Measurements from ENCODE around the gene FIGN. TPM values are rescaled to one million over a fixed set of nuclear protein-coding genes. Genes with fewer than 3 reads are reported as not detected.

FIGN gene
- total and polyA plus RNA-seq, 2 of the 8 experiments (the other 6 are each of a cell fraction or from before 2014, with no cell fraction given), result 5.0 to 22.8 TPM

DNA sequence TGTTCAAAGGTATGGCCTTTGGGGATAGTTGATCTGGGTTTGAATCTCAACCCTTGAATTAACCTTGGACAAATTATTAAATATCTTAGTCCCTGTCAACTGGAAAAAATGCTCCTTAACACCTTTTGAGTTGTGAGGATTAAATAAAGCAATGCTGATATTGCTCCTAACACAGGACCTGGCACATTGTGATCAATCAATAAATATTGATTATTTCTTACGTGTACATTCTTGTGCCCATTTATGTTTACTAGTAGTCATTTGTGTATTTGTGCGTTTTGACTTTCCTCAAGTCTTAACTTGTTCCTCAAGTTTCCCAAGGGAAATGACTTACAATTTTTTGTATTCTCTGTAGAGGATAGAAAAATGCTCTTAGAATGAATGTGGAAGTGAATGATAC is 19.6 kb upstream of the FIGN start:
- ChIA-PET POLR2A (ENCODE audit: partially characterized antibody) (no interaction called here), CTCF (ENCODE audit: partially characterized antibody) (no interaction called here)
- H3K56ac ChIP-seq (replicated peaks; ENCODE audit: insufficient read length, low read depth, low read length), result no peak overlapping the region
- H3K4me3 ChIP-seq (ENCODE audit: extremely low read depth in 1 of 4, insufficient read depth in 2 of 4, low read depth in 3 of 4, low read length in 4 of 4), result no peak overlapping the region
- FAIRE-seq, result no peak
- no peaks in the 10 kb centered on the region for H3K79me1 ChIP-seq (ENCODE audit: low read depth, low read length)
- no peak overlapping the region for H3K14ac ChIP-seq (ENCODE audit: insufficient read length)
- no peak for DNase-seq (ENCODE audit: low read depth in 1 of 2, low spot score in 2 of 2)
- no peak overlapping the region for H4K8ac ChIP-seq (ENCODE audit: extremely low read depth, insufficient read depth, low read length)
- TF ChIP-seq SP1 (IDR thresholded peaks at IDR 0.05; ENCODE audit: low read depth, low read length), result no peak
- no peak for TF ChIP-seq BACH1 (IDR thresholded peaks at IDR 0.05; ENCODE audit: low read length)
- TF ChIP-seq TEAD4 (IDR thresholded peaks at IDR 0.05; ENCODE audit: low read depth, low read length), result no peak
- no peak for TF ChIP-seq POU5F1 (IDR thresholded peaks at IDR 0.05; ENCODE audit: low read depth, low read length)
- H3K4ac ChIP-seq (replicated peaks; ENCODE audit: insufficient read length, low read depth, low read length), result no peak overlapping the region
- H3K4me1 ChIP-seq (replicated peaks in 1 of 4; ENCODE audit: control insufficient read depth in 3 of 4, insufficient read depth in 4 of 4, low read length in 3 of 4), result no peaks in the 10 kb centered on the region; a peak in 1 of 7 replicates
- no peak overlapping the region for H3K4me2 ChIP-seq (ENCODE audit: insufficient read depth in 1 of 2, low read depth in 2 of 2, low read length in 2 of 2)
- no peak overlapping the region for H4K91ac ChIP-seq (replicated peaks; ENCODE audit: insufficient read length, low read length)
- H2BK12ac ChIP-seq (ENCODE audit: low read depth, low read length), result no peak overlapping the region
- no peak overlapping the region for H3K23ac ChIP-seq (ENCODE audit: insufficient read length)
- no peaks in the 10 kb centered on the region; a peak in 1 of 7 replicates for H3K27me3 ChIP-seq (replicated peaks in 1 of 4; ENCODE audit: control insufficient read depth in 3 of 4, extremely low read depth in 1 of 4, insufficient read depth in 3 of 4, low read length in 3 of 4)
- 90% methylated on average over 2 of the region's 2 CpGs; no CpG with 5 or more reads in 1 of the 2 experiments for WGBS, 2 experiments (ENCODE audit: extremely low coverage in 1 of 2, insufficient coverage in 1 of 2, insufficient read length in 1 of 2, insufficient replicate concordance in 2 of 2, low coverage in 1 of 2, low lambda C conversion rate in 2 of 2, missing lambda C conversion rate in 1 of 2)
- H3K23me2 ChIP-seq (ENCODE audit: low read depth, low read length), result no peaks in the 10 kb centered on the region
- H4K5ac ChIP-seq (ENCODE audit: insufficient read length, low read depth, low read length), result no peak overlapping the region
- no peak overlapping the region for H2BK5ac ChIP-seq (ENCODE audit: low read depth, low read length)
- no peak overlapping the region for H2AK5ac ChIP-seq (ENCODE audit: low read depth, low read length)
- H3K36me3 ChIP-seq (ENCODE audit: control insufficient read depth in 2 of 4, insufficient read depth in 4 of 4, low read length in 3 of 4), result no peaks in the 10 kb centered on the region
- H3K9ac ChIP-seq (replicated peaks in 1 of 4; ENCODE audit: extremely low read depth in 1 of 4, low read depth in 3 of 4, low read length in 3 of 4), result no peak overlapping the region
- no peak overlapping the region for H2BK20ac ChIP-seq (ENCODE audit: low read length)
- no peak overlapping the region for H3K18ac ChIP-seq (ENCODE audit: extremely low read depth, low read length)
- no peak overlapping the region for H2BK120ac ChIP-seq (replicated peaks; ENCODE audit: low read depth, low read length)
- H2AFZ ChIP-seq (ENCODE audit: low read length), result no peak overlapping the region
- no peak overlapping the region for H3K27ac ChIP-seq (ENCODE audit: low read depth, low read length)
- no peaks in the 10 kb centered on the region for H4K20me1 ChIP-seq (replicated peaks in 1 of 2; ENCODE audit: control insufficient read depth in 1 of 2, insufficient read depth in 2 of 2, low read length in 2 of 2)
- no peaks in the 10 kb centered on the region for H3K9me3 ChIP-seq (ENCODE audit: insufficient read depth in 2 of 2, low read depth in 1 of 2, low read length in 1 of 2)
- no peaks in the 10 kb centered on the region for H3K79me2 ChIP-seq (ENCODE audit: control insufficient read depth in 1 of 2, insufficient read depth in 2 of 2, low read length in 2 of 2)
- no peak overlapping the region for H2BK15ac ChIP-seq (ENCODE audit: low read length)

Measured in H1 (cell line).